ENCODE data around the gene EDEM1.
"Not testable (repeated sequence)": the region's sequence is repeated elsewhere in the genome, so short reads cannot be mapped to it uniquely, and the experiment has no call there.

Gene EDEM1

GRCh38 chr3:5179036-5179435 is 8.5 kb upstream of the EDEM1 start:
- DNase-seq, result not testable (repeated sequence)

- no peak for DNase-seq
Measured at GRCh38 chr3:5181469-5182141, 5.9 kb upstream of the EDEM1 start.

- DNase-seq, result not testable (repeated sequence)
Measured at GRCh38 chr3:5183714-5184113, 3.8 kb upstream of the EDEM1 start.

- DNase-seq, result no peak
Measured at GRCh38 chr3:5184499-5184898, 3.0 kb upstream of the EDEM1 start.

GRCh38 chr3:5185093-5185673 is 2.3 kb upstream of the EDEM1 start:
- DNase-seq, result no peak

- no peak for DNase-seq
Measured at GRCh38 chr3:5186089-5186857, 1.2 kb upstream of the EDEM1 start.

GRCh38 chr3:5186858-5187155 is 700 bp upstream of the EDEM1 start:
- no peak for DNase-seq

- no peak for DNase-seq
Measured at GRCh38 chr3:5187920-5188418, 462 bp downstream of the EDEM1 start.

GRCh38 chr3:5188419-5189221 is 1.1 kb downstream of the EDEM1 start:
- DNase-seq, result no peak

GRCh38 chr3:5190147-5190791 is 2.8 kb downstream of the EDEM1 start:
- no peak for DNase-seq

GRCh38 chr3:5191555-5192304 is 4.2 kb downstream of the EDEM1 start:
- DNase-seq, result no peak

- DNase-seq, result no peak
Measured at GRCh38 chr3:5192571-5193365, 5.3 kb downstream of the EDEM1 start.

GRCh38 chr3:5194341-5194740 is 6.8 kb downstream of the EDEM1 start:
- DNase-seq, result no peak

- no peak for DNase-seq
Measured at GRCh38 chr3:5194801-5195509, 7.4 kb downstream of the EDEM1 start.

- DNase-seq, result no peak
Measured at GRCh38 chr3:5195605-5196004, 8.1 kb downstream of the EDEM1 start.

GRCh38 chr3:5197022-5197421 is 9.5 kb downstream of the EDEM1 start:
- DNase-seq, result no peak

- no peak for DNase-seq
Measured at GRCh38 chr3:5197470-5198312, 10.2 kb downstream of the EDEM1 start.

GRCh38 chr3:5198313-5198677 is 10.8 kb downstream of the EDEM1 start:
- DNase-seq, result no peak

GRCh38 chr3:5198986-5199731 is 11.7 kb downstream of the EDEM1 start:
- no peak for DNase-seq

Data from NCI-H2107 (cell line).